Esophagus muscularis mucosa (tissue), 4 donors: ENCODE results near the gene N4BP3. TPM values are rescaled to one million over a fixed set of nuclear protein-coding genes. Genes with fewer than 3 reads are reported as not detected.

Source experiments
- DNase-seq: peaks from one replicate; pipeline ENCODE4 v3.0.0-alpha.2; 2017; ENCODE audit errors: extremely low spot score
- H3K27ac ChIP-seq, 4 donors: fragments of 200-600 bp; sonication (generic); replicated peaks in 1 of 4; 1 replicate in 3 of 4; 2 replicates in 1 of 4; pipeline ENCODE4 v1.5.1; 2016 to 2019; ENCODE audit warnings: mild to moderate bottlenecking in 1 of 4
- H3K27me3 ChIP-seq, 4 donors: fragments of 200-600 bp; sonication (generic); one replicate each; pipeline versions ENCODE4 v1.5.1 to v1.6.0; 2016 to 2019
- H3K36me3 ChIP-seq, 4 donors: fragments of 200-600 bp; sonication (generic); one replicate each; pipeline ENCODE4 v1.5.1; 2016 to 2019
- H3K4me1 ChIP-seq, 4 donors: fragments of 200-600 bp; sonication (generic); one replicate each; pipeline ENCODE4 v1.5.1; 2016 to 2019
- H3K4me3 ChIP-seq, 4 donors: fragments of 200-600 bp; sonication (generic); 1 replicate in 2 of 4; 2 replicates in 2 of 4; pipeline ENCODE4 v1.5.1; 2016 to 2019; ENCODE audit warnings: mild to moderate bottlenecking in 4 of 4, moderate library complexity in 1 of 4
- H3K9me3 ChIP-seq, 4 donors: fragments of 200-600 bp; sonication (generic); 1 replicate in 3 of 4; 2 replicates in 1 of 4; pipeline ENCODE4 v1.5.1; 2016 to 2019
- CTCF ChIP-seq, 3 experiments: fragments of 200-600 bp in 2 of 3; fragments of 450-650 bp in 1 of 3; sonication (generic) in 2 of 3; IDR thresholded peaks; one replicate each; pipeline ENCODE4 v1.5.1; 2017 to 2019; ENCODE audit warnings: antibody characterized with exemption in 3 of 3, mild to moderate bottlenecking in 2 of 3, moderate library complexity in 1 of 3
- EP300 ChIP-seq: sonication (generic); formaldehyde crosslinking; IDR thresholded peaks from one replicate; pipeline ENCODE4 v1.6.1; 2017; ENCODE audit warnings: antibody characterized with exemption
- POLR2A ChIP-seq: fragments of 450-650 bp; IDR thresholded peaks from one replicate; pipeline ENCODE4 v1.6.1; 2017; ENCODE audit warnings: antibody characterized with exemption, moderate library complexity, mild to moderate bottlenecking, low read depth
- POLR2AphosphoS5 ChIP-seq, 2 donors: sonication (generic); formaldehyde crosslinking; IDR thresholded peaks; one replicate each; pipeline ENCODE4 v1.6.1; 2017; ENCODE audit warnings: antibody characterized with exemption in 2 of 2
- WGBS: methylation state at CpG from one replicate; pipeline ENCODE4 v1.1.5; 2018; 5-methylcytosine and 5-hydroxymethylcytosine counted together
- intact Hi-C: fragments of 100-400 bp; cut with DNase I; formaldehyde crosslinking; loops from one replicate; pipeline ENCODE4 v1.15.1; 2023
- total RNA-seq, 4 donors: library from RNA; depleted of rRNA; stranded (reverse); fragments of >200 nt; gene quantifications; one replicate each; pipeline versions ENCODE4 v1.1.0 to v1.2.1, GENCODE V29; 2016

Gene N4BP3
- total RNA-seq, 4 donors from 2014 or later: 1.7 to 4.3 (median 2.2) TPM

- Histone ChIP-seq H3K27ac (peak overlapping the region; percentile 72 to 86 (median 79)), H3K27me3 (no peaks in the 10 kb centered on the region), H3K36me3 (peaks cover 28 to 41% (median 36%) of the 10 kb centered on the region in 4 donors), H3K4me3 (peak overlapping the region; percentile 59 to 75 (median 66)), H3K9me3 (no peaks in the 10 kb centered on the region), H3K4me1 (peaks cover 16 to 35% (median 30%) of the 10 kb centered on the region in 4 donors)
- TF ChIP-seq POLR2A (no peak), EP300 (no peak)
- no peak for DNase-seq
- intact Hi-C loops: loop anchor here (5.0 to 10.0 kb wide), 2 partner anchors 50 to 548 kb away; partner anchors contain the start of genes B4GALT7 and HNRNPAB
- WGBS: 54% methylated on average over 31 of the region's 31 CpGs
Observed at GRCh38 chr5:178152491-178153444, 39.4 kb downstream of the N4BP3 start.

DNA sequence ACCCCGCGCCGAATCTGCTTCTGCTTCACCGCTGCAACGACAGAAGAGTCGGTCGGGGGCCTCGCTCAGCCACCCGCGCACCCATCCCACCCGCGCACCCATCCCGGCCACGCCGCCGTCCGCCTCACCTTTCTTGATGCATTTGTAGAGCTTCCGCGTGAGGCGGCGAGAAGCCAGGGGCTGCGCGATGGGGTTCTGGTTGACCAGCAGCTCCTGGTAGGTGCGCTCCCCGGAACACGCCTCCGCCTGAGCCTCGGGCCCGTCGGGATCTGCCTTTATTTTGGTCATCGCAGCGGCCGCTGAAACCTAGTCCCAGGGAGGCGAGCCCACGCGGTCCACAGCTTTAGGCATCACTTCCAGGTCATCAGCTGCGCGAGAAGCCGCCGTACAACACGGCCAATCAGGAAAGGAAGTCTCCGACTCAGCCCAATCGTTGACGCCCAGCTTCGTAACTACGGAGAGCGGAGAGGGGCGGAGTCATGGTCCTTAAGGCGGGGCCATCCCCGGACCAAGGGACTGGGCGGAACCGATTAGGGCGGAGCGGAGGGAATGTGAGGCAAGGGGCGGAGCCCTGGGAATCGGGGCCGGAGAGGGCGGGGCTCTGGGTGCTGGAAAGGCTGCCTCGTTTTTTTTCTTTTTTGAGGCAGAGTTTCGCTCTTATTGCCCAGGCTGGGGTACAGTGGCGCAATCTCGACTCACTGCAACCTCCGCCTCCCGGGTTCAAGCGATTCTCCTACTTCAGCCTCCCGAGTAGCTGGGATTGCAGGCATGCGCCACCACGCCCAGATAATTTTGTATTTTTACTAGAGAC is 40.4 kb downstream of the N4BP3 start, which contains the start of gene NHP2:
NHP2 (minus strand) TSS at position 356 of the 811 bp plus-strand sequence; CDS start at position 288, 68 bp downstream.
- Histone ChIP-seq H3K9me3 (no peaks in the 10 kb centered on the region), H3K4me1 (peaks cover 16 to 35% (median 30%) of the 10 kb centered on the region in 4 donors), H3K36me3 (peaks cover 20 to 31% (median 27%) of the 10 kb centered on the region in 4 donors), H3K27me3 (no peaks in the 10 kb centered on the region), H3K4me3 (peak within 1 kb of the TSS; percentile 59 to 75 (median 66)), H3K27ac (peak within 1 kb of the TSS; percentile 72 to 86 (median 79))
- TF ChIP-seq POLR2AphosphoS5 (IDR thresholded peaks at IDR 0.05) (peak; percentile 90 to 99), EP300 (no peak), POLR2A (no peak), CTCF (IDR thresholded peaks at IDR 0.05) (peak in 1 of 3 experiments; percentile 13)
- DNase-seq: peak; percentile 100
- intact Hi-C loops: loop anchor here (5.0 to 10.0 kb wide), 2 partner anchors 49 to 549 kb away; partner anchors contain the start of genes B4GALT7 and HNRNPAB
- WGBS: 2% methylated on average over 47 of the region's 68 CpGs

GRCh38 chr5:178155065-178155464 is 41.7 kb downstream of the N4BP3 start:
- Histone ChIP-seq H3K4me3 (no peak overlapping the region), H3K4me1 (peaks cover 16 to 35% (median 30%) of the 10 kb centered on the region in 4 donors), H3K9me3 (no peaks in the 10 kb centered on the region), H3K27ac (no peak overlapping the region), H3K27me3 (no peaks in the 10 kb centered on the region), H3K36me3 (peaks cover 7 to 18% (median 13%) of the 10 kb centered on the region in 4 donors)
- TF ChIP-seq EP300 (no peak), POLR2A (no peak), POLR2AphosphoS5 (IDR thresholded peaks at IDR 0.05) (no peak), CTCF (IDR thresholded peaks at IDR 0.05) (no peak)
- WGBS: 83% methylated on average over 8 of the region's 8 CpGs
- DNase-seq: no peak
- intact Hi-C loops: loop anchor here (10.0 kb wide), 1 partner anchor 550 kb away; the partner anchor contains the start of gene B4GALT7

- TF ChIP-seq POLR2A (no peak), EP300 (no peak), POLR2AphosphoS5 (IDR thresholded peaks at IDR 0.05) (no peak), CTCF (IDR thresholded peaks at IDR 0.05) (no peak)
- Histone ChIP-seq H3K4me1 (peaks cover 7 to 10% (median 9%) of the 10 kb centered on the region in 4 donors), H3K9me3 (no peaks in the 10 kb centered on the region), H3K36me3 (no peaks in the 10 kb centered on the region), H3K4me3 (no peak overlapping the region), H3K27ac (no peak overlapping the region), H3K27me3 (peaks cover 0 to 38% (median 2%) of the 10 kb centered on the region in 4 donors)
- WGBS: 85% methylated on average over 5 of the region's 5 CpGs
- intact Hi-C loops: no loop called here
- no peak for DNase-seq
Observed at GRCh38 chr5:178160176-178160575, 46.8 kb downstream of the N4BP3 start.
